K562 (cell line): ENCODE data around the gene PRSS53. TPM values are rescaled to one million over a fixed set of nuclear protein-coding genes. Genes with fewer than 3 reads are reported as not detected.

Experiments used
- ADNP ChIP-seq: fragments of 200-800 bp; sonication (Bioruptor generic); IDR thresholded peaks from 2 replicates; pipeline ENCODE4 v1.6.1; 2016; ENCODE audit warnings: missing genetic modification characterization, missing compliant biosample characterization
- ELK3 ChIP-seq: fragments of 450-650 bp; formaldehyde crosslinking; IDR thresholded peaks from 2 replicates; pipeline ENCODE4 v1.4.0; 2020; ENCODE audit warnings: mild to moderate bottlenecking
- RNF219 ChIP-seq: fragments of 250-450 bp; sonication (Bioruptor Pico); IDR thresholded peaks from 2 replicates; pipeline ENCODE4 v1.5.0; 2022; ENCODE audit warnings: mild to moderate bottlenecking
- WHSC1 ChIP-seq: IDR thresholded peaks from one replicate; pipeline ENCODE4 v1.6.1; 2012; ENCODE audit warnings: low read length, control low read depth, inconsistent platforms
- ZNF197 ChIP-seq: fragments of 200-800 bp; sonication (Bioruptor generic); IDR thresholded peaks from 2 replicates; pipeline ENCODE4 v1.6.1; 2016; ENCODE audit warnings: low read depth, missing genetic modification characterization, missing compliant biosample characterization
- polyA plus RNA-seq, 8 experiments: library from polyadenylated mRNA; depleted of rRNA in 4 of 8; stranded (reverse) in 5 of 8; unstranded in 3 of 8; fragments of >200 nt; fragmentation: Nextera tagmentation in 2 of 8; fragmentation: Illumina TruSeq in 1 of 8; extraction: Ambion mirVana in 2 of 8; extraction: Trizol in 1 of 8; gene quantifications; 2 replicates each; pipeline versions ENCODE4 v1.2.1 to v1.2.3, GENCODE V29; 2011 to 2014; ENCODE audit warnings: inconsistent platforms in 1 of 8, missing spikeins in 1 of 8
- total RNA-seq, 7 experiments: library from RNA; depleted of rRNA in 6 of 7; stranded (reverse); fragments of >200 nt in 6 of 7; fragmentation: Illumina TruSeq in 2 of 7; extraction: Trizol in 2 of 7; gene quantifications; 2 replicates each; pipeline versions ENCODE4 v1.2.1 to v1.2.3, GENCODE V29; 2011 to 2021; ENCODE audit warnings: low replicate concordance in 1 of 7
- TF ChIP-seq, protein P1 (sequence below), 2 experiments: fragments of 450-650 bp; formaldehyde crosslinking in 1 of 2; IDR thresholded peaks; 2 replicates each; pipeline versions ENCODE4 v1.4.0 to v1.6.1; 2014 to 2020; ENCODE audit warnings: mild to moderate bottlenecking in 2 of 2, borderline replicate concordance in 1 of 2, low read depth in 1 of 2
- TF ChIP-seq, protein P2 (sequence below): IDR thresholded peaks from 2 replicates; pipeline ENCODE4 v1.6.1; 2016; ENCODE audit warnings: missing genetic modification characterization, missing compliant biosample characterization
- TF ChIP-seq, protein P3 (sequence below): fragments of 200-400 bp; formaldehyde crosslinking; IDR thresholded peaks from 2 replicates; pipeline ENCODE4 v1.6.1; 2017; ENCODE audit warnings: mild to moderate bottlenecking, low read depth, low read length, moderate library complexity

PRSS53 gene
- total and polyA plus RNA-seq, 9 of the 15 experiments (the other 6 are each of a cell fraction or from before 2014, with no cell fraction given), result 0.40 to 1.9 (median 0.78) TPM; not detected in 2

DNA sequence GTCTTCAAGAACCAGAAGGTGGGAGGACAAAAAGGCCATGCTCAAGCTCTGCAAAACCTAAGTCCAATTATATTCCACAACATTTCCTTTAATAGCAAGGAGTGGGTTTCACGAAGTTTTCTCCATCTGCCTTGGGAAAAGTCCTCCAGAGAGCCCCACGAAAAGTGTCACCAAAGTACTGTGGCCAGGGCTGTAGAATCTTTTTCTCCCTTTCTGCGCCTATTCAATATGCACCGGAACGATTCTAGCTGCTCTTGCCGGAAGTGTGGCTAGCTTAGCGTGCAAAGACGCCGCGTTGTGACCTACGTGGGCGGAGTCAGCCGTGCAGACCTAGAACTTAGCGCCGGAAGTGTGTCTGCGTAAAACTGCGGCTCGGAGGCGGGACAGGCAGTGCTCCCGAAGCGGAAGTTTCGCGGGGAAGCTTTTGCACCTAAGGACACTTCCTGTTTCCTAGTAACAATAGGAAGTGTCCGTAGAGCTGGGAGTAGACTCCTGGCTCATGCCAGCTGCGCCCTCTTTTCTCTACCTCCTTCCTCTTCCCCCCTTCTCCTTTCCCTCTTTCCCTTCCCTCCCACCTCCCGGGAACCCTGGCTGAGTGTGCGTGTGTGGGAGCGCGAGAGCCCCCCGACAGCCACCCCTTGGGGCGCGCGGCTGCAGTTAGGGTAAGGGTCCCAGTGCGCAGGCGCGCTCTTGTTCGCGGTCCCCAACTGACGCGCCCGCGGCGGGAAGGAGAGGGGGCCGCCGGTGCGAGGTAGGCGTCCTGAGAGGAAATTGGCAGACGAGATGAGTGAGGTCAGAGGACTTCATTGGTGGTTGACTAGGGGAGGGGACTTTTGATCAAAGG is 14.6 kb downstream of the PRSS53 start, which contains the start of the genes ZNF646 and ZNF668 (continued):
- TF ChIP-seq WHSC1 (no peak), ZNF197 (CRISPR knock-in tag) (0 out of 2 replicates have a peak, but pooled peaks have one; percentile 14), ADNP (tag) (no peak), ELK3 (CRISPR knock-in tag) (no peak), RNF219 (CRISPR knock-in tag) (no peak)
- TF ChIP-seq, protein P1, sequence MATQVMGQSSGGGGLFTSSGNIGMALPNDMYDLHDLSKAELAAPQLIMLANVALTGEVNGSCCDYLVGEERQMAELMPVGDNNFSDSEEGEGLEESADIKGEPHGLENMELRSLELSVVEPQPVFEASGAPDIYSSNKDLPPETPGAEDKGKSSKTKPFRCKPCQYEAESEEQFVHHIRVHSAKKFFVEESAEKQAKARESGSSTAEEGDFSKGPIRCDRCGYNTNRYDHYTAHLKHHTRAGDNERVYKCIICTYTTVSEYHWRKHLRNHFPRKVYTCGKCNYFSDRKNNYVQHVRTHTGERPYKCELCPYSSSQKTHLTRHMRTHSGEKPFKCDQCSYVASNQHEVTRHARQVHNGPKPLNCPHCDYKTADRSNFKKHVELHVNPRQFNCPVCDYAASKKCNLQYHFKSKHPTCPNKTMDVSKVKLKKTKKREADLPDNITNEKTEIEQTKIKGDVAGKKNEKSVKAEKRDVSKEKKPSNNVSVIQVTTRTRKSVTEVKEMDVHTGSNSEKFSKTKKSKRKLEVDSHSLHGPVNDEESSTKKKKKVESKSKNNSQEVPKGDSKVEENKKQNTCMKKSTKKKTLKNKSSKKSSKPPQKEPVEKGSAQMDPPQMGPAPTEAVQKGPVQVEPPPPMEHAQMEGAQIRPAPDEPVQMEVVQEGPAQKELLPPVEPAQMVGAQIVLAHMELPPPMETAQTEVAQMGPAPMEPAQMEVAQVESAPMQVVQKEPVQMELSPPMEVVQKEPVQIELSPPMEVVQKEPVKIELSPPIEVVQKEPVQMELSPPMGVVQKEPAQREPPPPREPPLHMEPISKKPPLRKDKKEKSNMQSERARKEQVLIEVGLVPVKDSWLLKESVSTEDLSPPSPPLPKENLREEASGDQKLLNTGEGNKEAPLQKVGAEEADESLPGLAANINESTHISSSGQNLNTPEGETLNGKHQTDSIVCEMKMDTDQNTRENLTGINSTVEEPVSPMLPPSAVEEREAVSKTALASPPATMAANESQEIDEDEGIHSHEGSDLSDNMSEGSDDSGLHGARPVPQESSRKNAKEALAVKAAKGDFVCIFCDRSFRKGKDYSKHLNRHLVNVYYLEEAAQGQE (IDR thresholded peaks at IDR 0.05; ENCODE audit: borderline replicate concordance), result no peak
- TF ChIP-seq, protein P1 (CRISPR knock-in tag; IDR thresholded peaks at IDR 0.05; ENCODE audit: low read depth), result no peak
- TF ChIP-seq, protein P2, sequence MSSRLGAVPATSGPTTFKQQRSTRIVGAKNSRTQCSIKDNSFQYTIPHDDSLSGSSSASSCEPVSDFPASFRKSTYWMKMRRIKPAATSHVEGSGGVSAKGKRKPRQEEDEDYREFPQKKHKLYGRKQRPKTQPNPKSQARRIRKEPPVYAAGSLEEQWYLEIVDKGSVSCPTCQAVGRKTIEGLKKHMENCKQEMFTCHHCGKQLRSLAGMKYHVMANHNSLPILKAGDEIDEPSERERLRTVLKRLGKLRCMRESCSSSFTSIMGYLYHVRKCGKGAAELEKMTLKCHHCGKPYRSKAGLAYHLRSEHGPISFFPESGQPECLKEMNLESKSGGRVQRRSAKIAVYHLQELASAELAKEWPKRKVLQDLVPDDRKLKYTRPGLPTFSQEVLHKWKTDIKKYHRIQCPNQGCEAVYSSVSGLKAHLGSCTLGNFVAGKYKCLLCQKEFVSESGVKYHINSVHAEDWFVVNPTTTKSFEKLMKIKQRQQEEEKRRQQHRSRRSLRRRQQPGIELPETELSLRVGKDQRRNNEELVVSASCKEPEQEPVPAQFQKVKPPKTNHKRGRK (tag), result no peak
- TF ChIP-seq, protein P3, sequence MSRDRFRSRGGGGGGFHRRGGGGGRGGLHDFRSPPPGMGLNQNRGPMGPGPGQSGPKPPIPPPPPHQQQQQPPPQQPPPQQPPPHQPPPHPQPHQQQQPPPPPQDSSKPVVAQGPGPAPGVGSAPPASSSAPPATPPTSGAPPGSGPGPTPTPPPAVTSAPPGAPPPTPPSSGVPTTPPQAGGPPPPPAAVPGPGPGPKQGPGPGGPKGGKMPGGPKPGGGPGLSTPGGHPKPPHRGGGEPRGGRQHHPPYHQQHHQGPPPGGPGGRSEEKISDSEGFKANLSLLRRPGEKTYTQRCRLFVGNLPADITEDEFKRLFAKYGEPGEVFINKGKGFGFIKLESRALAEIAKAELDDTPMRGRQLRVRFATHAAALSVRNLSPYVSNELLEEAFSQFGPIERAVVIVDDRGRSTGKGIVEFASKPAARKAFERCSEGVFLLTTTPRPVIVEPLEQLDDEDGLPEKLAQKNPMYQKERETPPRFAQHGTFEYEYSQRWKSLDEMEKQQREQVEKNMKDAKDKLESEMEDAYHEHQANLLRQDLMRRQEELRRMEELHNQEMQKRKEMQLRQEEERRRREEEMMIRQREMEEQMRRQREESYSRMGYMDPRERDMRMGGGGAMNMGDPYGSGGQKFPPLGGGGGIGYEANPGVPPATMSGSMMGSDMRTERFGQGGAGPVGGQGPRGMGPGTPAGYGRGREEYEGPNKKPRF, result no peak
